NT2/D1 (cell line): ENCODE data around the gene HMGCL.
"Not testable (repeated sequence)": the region's sequence is repeated elsewhere in the genome, so short reads cannot be mapped to it uniquely, and the experiment has no call there.

Experiments used
- DNase-seq: peaks from one replicate; pipeline ENCODE4 v3.0.0-alpha.2; 2011; ENCODE audit warnings: low read depth, low spot score
- H3K27me3 ChIP-seq: 2 replicates; pipeline ENCODE4 v1.6.0; 2011; ENCODE audit warnings: mild to moderate bottlenecking; ENCODE audit not compliant: insufficient read length, insufficient read depth
- H3K36me3 ChIP-seq: 2 replicates; pipeline ENCODE4 v1.6.1; 2011; ENCODE audit warnings: mild to moderate bottlenecking, low read length, mixed read lengths; ENCODE audit not compliant: insufficient read depth, insufficient read length
- H3K4me1 ChIP-seq: 2 replicates; pipeline ENCODE4 v1.5.1; 2011; ENCODE audit not compliant: insufficient read depth, insufficient read length
- H3K4me3 ChIP-seq: 2 replicates; pipeline ENCODE4 v1.5.1; 2011; ENCODE audit warnings: low read depth; ENCODE audit not compliant: insufficient read length
- H3K9ac ChIP-seq: 2 replicates; pipeline ENCODE4 v1.6.0; 2011; ENCODE audit warnings: low read depth; ENCODE audit not compliant: insufficient read length
- H3K9me3 ChIP-seq: 2 replicates; pipeline ENCODE4 v1.5.1; 2011; ENCODE audit warnings: mild to moderate bottlenecking, low read length; ENCODE audit not compliant: insufficient read depth
- SUZ12 ChIP-seq: IDR thresholded peaks from 2 replicates; pipeline ENCODE4 v1.6.1; 2011; ENCODE audit not compliant: insufficient read length, insufficient read depth; ENCODE audit errors: extremely low read depth
- YY1 ChIP-seq: IDR thresholded peaks from 2 replicates; pipeline ENCODE4 v1.6.1; 2011; ENCODE audit not compliant: insufficient read length, insufficient read depth
- ZNF274 ChIP-seq: IDR thresholded peaks from 2 replicates; pipeline ENCODE4 v1.6.1; 2011; ENCODE audit warnings: mild to moderate bottlenecking, low read depth, low read length

HMGCL gene

GRCh38 chr1:23864801-23865542 is 39.7 kb upstream of the HMGCL start:
- no peaks in the 10 kb centered on the region for H3K4me1 ChIP-seq
- H3K36me3 ChIP-seq: no peaks in the 10 kb centered on the region
- H3K9me3 ChIP-seq: no peaks in the 10 kb centered on the region
- H3K27me3 ChIP-seq: peaks cover 42% of the 10 kb centered on the region
- no peak for DNase-seq
- no peak overlapping the region for H3K4me3 ChIP-seq
- no peak for TF ChIP-seq ZNF274
- TF ChIP-seq YY1: no peak
- no peak for TF ChIP-seq SUZ12
- no peak overlapping the region for H3K9ac ChIP-seq

DNA sequence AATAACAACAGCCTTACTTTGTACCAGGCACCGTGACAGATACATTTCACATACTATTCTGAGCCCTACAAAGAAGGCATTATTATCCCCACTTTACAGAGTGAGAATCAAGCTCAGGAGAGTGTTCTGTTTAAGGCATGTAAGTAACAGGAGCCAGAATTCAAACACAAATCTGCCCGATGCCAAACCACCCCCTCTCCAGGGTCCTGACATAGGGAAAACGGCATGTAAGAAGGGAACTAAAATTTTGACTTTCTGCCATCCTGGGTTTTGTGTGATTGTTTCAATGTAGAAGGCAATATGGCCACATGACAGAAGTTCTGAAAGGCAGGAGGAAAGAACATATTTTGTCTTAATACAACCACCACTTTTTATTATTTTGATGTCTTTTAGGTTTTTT is 37.4 kb upstream of the HMGCL start:
- Histone ChIP-seq H3K9ac (no peak overlapping the region), H3K4me3 (no peak overlapping the region), H3K27me3 (peaks cover 22% of the 10 kb centered on the region), H3K4me1 (no peaks in the 10 kb centered on the region), H3K36me3 (no peaks in the 10 kb centered on the region), H3K9me3 (no peaks in the 10 kb centered on the region)
- no peak for DNase-seq
- no peak for TF ChIP-seq SUZ12
- no peak for TF ChIP-seq YY1
- no peak for TF ChIP-seq ZNF274

GRCh38 chr1:23854568-23854967 is 29.3 kb upstream of the HMGCL start:
- DNase-seq: no peak
- H3K36me3 ChIP-seq: no peaks in the 10 kb centered on the region
- H3K4me3 ChIP-seq: no peak overlapping the region
- peaks cover 13% of the 10 kb centered on the region; the same call in 1 of the 2 replicates for H3K9me3 ChIP-seq
- TF ChIP-seq YY1 (no peak), ZNF274 (no peak), SUZ12 (no peak)
- H3K27me3 ChIP-seq: no peaks in the 10 kb centered on the region
- H3K9ac ChIP-seq: no peak overlapping the region
- no peaks in the 10 kb centered on the region for H3K4me1 ChIP-seq

DNA sequence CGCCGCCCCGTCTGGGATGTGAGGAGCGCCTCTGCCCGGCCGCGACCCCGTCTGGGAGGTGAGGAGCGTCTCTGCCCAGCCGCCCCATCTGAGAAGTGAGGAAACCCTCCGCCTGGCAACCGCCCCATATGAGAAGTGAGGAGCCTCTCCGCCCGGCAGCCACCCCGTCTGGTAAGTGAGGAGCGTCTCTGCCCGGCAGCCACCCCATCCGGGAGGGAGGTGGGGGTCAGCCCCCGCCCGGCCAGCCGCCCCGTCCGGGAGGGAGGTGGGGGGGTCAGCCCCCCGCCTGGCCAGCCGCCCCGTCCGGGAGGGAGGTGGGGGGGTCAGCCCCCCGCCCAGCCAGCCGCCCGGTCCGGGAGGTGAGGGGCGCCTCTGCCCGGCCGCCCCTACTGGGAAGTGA is 27.9 kb upstream of the HMGCL start:
- H3K9me3 ChIP-seq: peaks cover 13% of the 10 kb centered on the region; the same call in 1 of the 2 replicates
- not testable (repeated sequence) for H3K9ac ChIP-seq, H3K4me3 ChIP-seq, H3K27me3 ChIP-seq, DNase-seq, H3K36me3 ChIP-seq, H3K4me1 ChIP-seq

- H3K9ac ChIP-seq, DNase-seq: not testable (repeated sequence)
Measured at GRCh38 chr1:23851406-23851805, 26.2 kb upstream of the HMGCL start.

DNA sequence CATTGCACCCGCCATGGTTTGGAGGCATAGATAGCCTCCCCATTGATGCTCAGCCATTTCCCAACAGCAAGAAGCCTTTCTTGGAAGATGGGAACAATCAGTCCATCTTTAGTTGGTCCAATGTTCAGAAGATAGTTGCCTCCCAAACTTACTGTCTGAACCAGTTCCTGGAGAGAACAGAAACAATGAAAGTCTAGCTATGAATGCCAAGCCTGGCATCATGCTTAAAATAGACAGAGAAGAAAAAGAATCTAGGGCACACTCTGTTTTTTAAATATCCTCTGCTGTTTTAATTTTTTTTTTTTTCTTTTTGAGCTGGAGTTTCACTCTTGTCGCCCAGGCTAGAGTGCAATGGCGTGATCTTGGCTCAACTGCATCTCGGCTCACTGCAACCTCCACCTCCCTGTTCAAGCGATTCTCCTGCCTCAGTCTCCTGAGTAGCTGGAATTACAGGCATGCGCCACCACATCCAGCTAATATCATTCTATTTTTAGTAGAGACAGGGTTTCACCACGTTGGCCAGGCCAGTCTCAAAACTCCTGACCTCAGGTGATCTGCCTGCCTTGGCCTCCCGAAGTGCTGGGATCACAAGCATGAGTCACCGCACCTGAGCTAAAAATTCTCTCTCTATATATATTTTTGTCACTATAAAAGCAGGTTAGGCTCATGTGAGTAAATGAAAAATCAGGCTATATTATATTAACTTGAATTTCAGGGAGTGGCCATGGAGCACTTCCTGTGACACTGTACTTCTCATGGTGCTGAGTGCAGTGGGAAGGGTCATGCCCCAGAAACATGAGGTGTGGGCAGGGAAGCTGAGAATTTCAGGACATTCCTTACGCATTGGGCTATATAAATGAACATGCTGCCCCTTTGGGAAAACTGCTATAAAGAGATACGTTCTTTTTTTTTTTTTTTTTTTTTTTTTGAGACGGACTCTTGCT is 23.7 kb upstream of the HMGCL start:
- no peak overlapping the region for H3K4me3 ChIP-seq
- H3K27me3 ChIP-seq: no peaks in the 10 kb centered on the region
- no peak for DNase-seq
- H3K4me1 ChIP-seq: no peaks in the 10 kb centered on the region
- H3K9me3 ChIP-seq: peaks cover 20% of the 10 kb centered on the region; the same call in 1 of the 2 replicates
- TF ChIP-seq YY1 (no peak), ZNF274 (no peak), SUZ12 (no peak)
- no peak overlapping the region for H3K9ac ChIP-seq
- H3K36me3 ChIP-seq: no peaks in the 10 kb centered on the region

More at GRCh38 chr1:23851406-23851805, 26.2 kb upstream of the HMGCL start:
- not testable (repeated sequence) for H3K27me3 ChIP-seq, H3K4me1 ChIP-seq, H3K4me3 ChIP-seq, H3K36me3 ChIP-seq
- H3K9me3 ChIP-seq: peaks cover 23% of the 10 kb centered on the region; the same call in 1 of the 2 replicates

GRCh38 chr1:23847482-23848095 is 22.4 kb upstream of the HMGCL start:
- H3K9me3 ChIP-seq: peaks cover 20% of the 10 kb centered on the region; the same call in 1 of the 2 replicates
- H3K4me1 ChIP-seq, H3K4me3 ChIP-seq, H3K9ac ChIP-seq, DNase-seq, H3K27me3 ChIP-seq, H3K36me3 ChIP-seq: not testable (repeated sequence)
